Upper lobe of left lung (tissue), 6 donors: ENCODE measurements around the gene SPATA6. TPM values are rescaled to one million over a fixed set of nuclear protein-coding genes. Genes with fewer than 3 reads are reported as not detected.

Source experiments
- ATAC-seq, 2 donors: fragments of 200-7000 bp; cut with Tn5 transposase; one replicate each; pipeline ENCODE4 v1.9.1; 2022; ENCODE audit warnings: mild to moderate bottlenecking in 2 of 2, moderate library complexity in 2 of 2; ENCODE audit not compliant: low FRiP score in 2 of 2
- DNase-seq, 2 donors: peaks; one replicate each; pipeline ENCODE4 v3.0.0-alpha.2; 2019 to 2020
- H3K27ac ChIP-seq, 4 donors: fragments of 200-600 bp; sonication (generic); one replicate each; pipeline ENCODE4 v1.5.1; 2016 to 2019
- H3K27me3 ChIP-seq, 4 donors: fragments of 200-600 bp; sonication (generic); one replicate each; pipeline ENCODE4 v1.5.1; 2017 to 2019
- H3K36me3 ChIP-seq, 4 donors: fragments of 200-600 bp; sonication (generic); one replicate each; pipeline ENCODE4 v1.5.1; 2016 to 2019
- H3K4me1 ChIP-seq, 4 donors: fragments of 200-600 bp; sonication (generic); one replicate each; pipeline ENCODE4 v1.5.1; 2018 to 2019
- H3K4me3 ChIP-seq, 4 donors: fragments of 200-600 bp; sonication (generic); one replicate each; pipeline ENCODE4 v1.5.1; 2017 to 2019; ENCODE audit warnings: mild to moderate bottlenecking in 2 of 4, moderate library complexity in 1 of 4
- H3K9me3 ChIP-seq, 4 donors: fragments of 200-600 bp; sonication (generic); one replicate each; pipeline ENCODE4 v1.5.1; 2018 to 2019
- EP300 ChIP-seq, 4 donors: sonication (generic); formaldehyde crosslinking; IDR thresholded peaks; one replicate each; pipeline ENCODE4 v1.5.1; 2017; ENCODE audit warnings: antibody characterized with exemption in 4 of 4, control low read depth in 2 of 4
- POLR2A ChIP-seq, 4 donors: fragments of 450-650 bp; IDR thresholded peaks; one replicate each; pipeline ENCODE4 v1.5.1; 2016 to 2017; ENCODE audit warnings: antibody characterized with exemption in 4 of 4, mild to moderate bottlenecking in 2 of 4
- POLR2AphosphoS5 ChIP-seq, 2 donors: sonication (generic); formaldehyde crosslinking; IDR thresholded peaks; one replicate each; pipeline ENCODE4 v1.5.1; 2017; ENCODE audit warnings: antibody characterized with exemption in 2 of 2
- WGBS, 2 donors: methylation state at CpG; one replicate each; pipeline ENCODE4 v1.1.5; 2017 to 2018; 5-methylcytosine and 5-hydroxymethylcytosine counted together
- total RNA-seq, 6 donors: library from RNA; depleted of rRNA in 4 of 6; stranded (reverse); fragments of >200 nt in 4 of 6; gene quantifications; one replicate each; pipeline versions ENCODE4 v1.1.0 to v1.2.1, GENCODE V29; 2016 to 2021
- TF ChIP-seq, protein P1 (sequence below), 6 experiments: fragments of 450-650 bp in 4 of 6; fragments of 200-600 bp in 2 of 6; sonication (generic) in 2 of 6; IDR thresholded peaks; one replicate each; pipeline ENCODE4 v1.5.1; 2016 to 2019; ENCODE audit warnings: antibody characterized with exemption in 6 of 6
- donor health status: DM: no; HTN: no; CAD: no; lungs with moderate emphysema.
- donor health status: DM: no; HTN: yes; CAD: no; lungs with severe emphysema.

SPATA6 gene
- total RNA-seq, 6 donors from 2014 or later, result 9.4 to 31.6 (median 21.0) TPM

DNA sequence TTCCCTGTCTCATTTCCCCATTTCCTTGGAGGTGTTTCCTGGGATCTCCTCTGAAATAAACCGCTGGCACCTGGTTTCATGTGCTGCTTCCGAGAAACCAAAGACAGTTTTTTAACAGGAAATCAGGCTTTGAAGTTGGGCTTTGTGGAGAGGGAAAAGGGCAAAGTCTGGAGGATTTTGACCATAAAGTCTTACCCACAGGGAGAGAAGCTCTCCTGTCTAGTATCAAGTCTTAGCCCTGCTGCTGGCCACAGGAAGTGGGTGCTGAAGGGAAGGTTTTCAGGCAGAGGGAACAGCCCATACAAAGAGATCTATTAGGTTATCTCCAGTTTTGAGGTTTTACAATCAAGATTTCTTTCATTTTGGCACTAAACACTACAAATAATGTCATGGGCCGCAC lies 220.2 kb downstream of the SPATA6 start:
- no peak for DNase-seq
- H3K4me3 ChIP-seq, result no peak overlapping the region
- peaks cover 0 to 4% (median 2%) of the 10 kb centered on the region in 4 donors for H3K4me1 ChIP-seq
- TF ChIP-seq EP300 (IDR thresholded peaks at IDR 0.05) (no peak), POLR2A (IDR thresholded peaks at IDR 0.05) (no peak), POLR2AphosphoS5 (IDR thresholded peaks at IDR 0.05) (no peak)
- TF ChIP-seq, protein P1, sequence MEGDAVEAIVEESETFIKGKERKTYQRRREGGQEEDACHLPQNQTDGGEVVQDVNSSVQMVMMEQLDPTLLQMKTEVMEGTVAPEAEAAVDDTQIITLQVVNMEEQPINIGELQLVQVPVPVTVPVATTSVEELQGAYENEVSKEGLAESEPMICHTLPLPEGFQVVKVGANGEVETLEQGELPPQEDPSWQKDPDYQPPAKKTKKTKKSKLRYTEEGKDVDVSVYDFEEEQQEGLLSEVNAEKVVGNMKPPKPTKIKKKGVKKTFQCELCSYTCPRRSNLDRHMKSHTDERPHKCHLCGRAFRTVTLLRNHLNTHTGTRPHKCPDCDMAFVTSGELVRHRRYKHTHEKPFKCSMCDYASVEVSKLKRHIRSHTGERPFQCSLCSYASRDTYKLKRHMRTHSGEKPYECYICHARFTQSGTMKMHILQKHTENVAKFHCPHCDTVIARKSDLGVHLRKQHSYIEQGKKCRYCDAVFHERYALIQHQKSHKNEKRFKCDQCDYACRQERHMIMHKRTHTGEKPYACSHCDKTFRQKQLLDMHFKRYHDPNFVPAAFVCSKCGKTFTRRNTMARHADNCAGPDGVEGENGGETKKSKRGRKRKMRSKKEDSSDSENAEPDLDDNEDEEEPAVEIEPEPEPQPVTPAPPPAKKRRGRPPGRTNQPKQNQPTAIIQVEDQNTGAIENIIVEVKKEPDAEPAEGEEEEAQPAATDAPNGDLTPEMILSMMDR (IDR thresholded peaks at IDR 0.05), result no peak
- WGBS, 2 donors, result 84 to 88% methylated on average over 3 of the region's 3 CpGs
- H3K27ac ChIP-seq, result no peak overlapping the region
- H3K36me3 ChIP-seq, result no peaks in the 10 kb centered on the region
- ATAC-seq, result no peak
- H3K9me3 ChIP-seq, result no peaks in the 10 kb centered on the region
- no peaks in the 10 kb centered on the region for H3K27me3 ChIP-seq

DNA sequence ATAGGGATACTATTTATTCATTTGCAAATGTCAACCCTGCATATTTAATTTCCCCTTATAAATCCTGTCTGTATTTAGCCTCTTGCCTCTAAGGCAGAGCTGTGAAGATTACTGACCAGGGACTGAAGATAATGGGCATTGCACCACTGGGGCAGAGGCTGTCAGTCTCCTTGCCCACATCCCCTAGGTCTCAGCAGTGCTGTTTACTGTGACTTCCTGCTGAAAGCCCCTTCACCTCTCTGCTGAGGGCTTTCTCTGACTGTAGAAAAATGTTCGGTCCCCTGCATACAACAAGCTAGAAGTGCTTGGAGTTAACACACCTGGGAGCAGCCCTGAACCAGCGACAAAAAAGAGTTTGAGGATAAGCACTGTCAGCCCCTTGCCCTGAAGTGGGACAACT lies 220.7 kb downstream of the SPATA6 start:
- no peaks in the 10 kb centered on the region for H3K36me3 ChIP-seq
- H3K4me1 ChIP-seq, result peaks cover 4 to 9% (median 7%) of the 10 kb centered on the region in 4 donors
- no peak for DNase-seq
- no peak for ATAC-seq
- no peak overlapping the region for H3K4me3 ChIP-seq
- TF ChIP-seq POLR2A (IDR thresholded peaks at IDR 0.05), result no peak
- TF ChIP-seq EP300 (IDR thresholded peaks at IDR 0.05), result no peak
- TF ChIP-seq, protein P1 (IDR thresholded peaks at IDR 0.05), result no peak
- no peak for TF ChIP-seq POLR2AphosphoS5 (IDR thresholded peaks at IDR 0.05)
- no peaks in the 10 kb centered on the region for H3K27me3 ChIP-seq
- WGBS, 2 donors, result 60 to 76% methylated on average over 1 to 2 of the region's 2 CpGs
- H3K27ac ChIP-seq, result no peak overlapping the region
- no peaks in the 10 kb centered on the region for H3K9me3 ChIP-seq

DNA sequence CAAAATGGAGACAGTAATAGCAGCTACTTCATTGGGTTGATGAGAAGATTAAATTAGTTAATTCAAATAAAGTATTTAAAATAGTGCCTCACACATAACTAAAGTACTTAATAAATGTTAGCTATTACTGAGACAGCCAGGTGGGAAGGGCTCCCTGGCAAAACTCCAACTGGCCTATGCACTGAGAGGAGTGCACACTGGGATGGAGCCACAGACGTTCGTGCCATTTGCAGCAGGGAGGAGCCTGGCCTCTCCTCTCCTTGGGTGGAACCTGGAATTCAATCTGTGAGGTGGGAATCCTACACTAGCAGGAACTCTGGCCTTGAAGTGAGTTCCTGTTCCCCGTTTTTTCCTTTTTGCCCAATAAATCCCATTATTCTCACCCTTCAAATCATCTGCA lies 221.4 kb downstream of the SPATA6 start:
- 52 to 58% methylated on average over 3 of the region's 3 CpGs for WGBS, 2 donors
- no peak for TF ChIP-seq EP300 (IDR thresholded peaks at IDR 0.05)
- TF ChIP-seq, protein P1 (IDR thresholded peaks at IDR 0.05), result no peak
- TF ChIP-seq POLR2A (IDR thresholded peaks at IDR 0.05), result no peak
- Histone ChIP-seq H3K27me3 (no peaks in the 10 kb centered on the region), H3K36me3 (no peaks in the 10 kb centered on the region), H3K27ac (no peak overlapping the region), H3K4me3 (no peak overlapping the region), H3K9me3 (no peaks in the 10 kb centered on the region), H3K4me1 (peaks cover 10 to 17% (median 11%) of the 10 kb centered on the region in 4 donors)
- DNase-seq (no peak), ATAC-seq (no peak)

DNA sequence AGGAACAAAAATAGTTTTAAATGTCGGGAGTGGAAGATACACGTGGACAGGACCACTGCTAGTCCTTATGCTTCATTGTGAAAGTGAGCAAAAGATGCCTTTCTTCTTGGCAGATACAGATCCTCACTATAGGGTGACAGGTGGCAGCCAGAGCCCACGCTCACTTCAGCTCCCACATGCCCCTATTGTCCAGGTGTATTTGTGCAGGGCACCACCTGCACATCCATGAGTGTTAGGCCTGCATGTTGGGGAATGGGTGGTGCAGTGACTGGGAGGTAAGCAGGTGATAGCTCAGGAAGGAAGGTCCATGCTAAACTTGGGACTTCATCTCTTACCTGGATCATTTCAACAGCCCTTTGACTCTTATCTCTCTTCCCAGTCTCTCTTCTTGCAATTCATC lies 222.1 kb downstream of the SPATA6 start:
- ATAC-seq (no peak), DNase-seq (no peak)
- peaks cover 11 to 19% (median 16%) of the 10 kb centered on the region in 4 donors for H3K4me1 ChIP-seq
- H3K27ac ChIP-seq, result no peak overlapping the region
- H3K36me3 ChIP-seq, result no peaks in the 10 kb centered on the region
- H3K4me3 ChIP-seq, result no peak overlapping the region
- WGBS, 2 donors, result 91 to 94% methylated on average over 3 of the region's 3 CpGs
- TF ChIP-seq POLR2A (IDR thresholded peaks at IDR 0.05) (no peak), POLR2AphosphoS5 (IDR thresholded peaks at IDR 0.05) (no peak), EP300 (IDR thresholded peaks at IDR 0.05) (no peak)
- TF ChIP-seq, protein P1 (IDR thresholded peaks at IDR 0.05), result no peak
- no peaks in the 10 kb centered on the region for H3K9me3 ChIP-seq
- no peaks in the 10 kb centered on the region for H3K27me3 ChIP-seq

DNA sequence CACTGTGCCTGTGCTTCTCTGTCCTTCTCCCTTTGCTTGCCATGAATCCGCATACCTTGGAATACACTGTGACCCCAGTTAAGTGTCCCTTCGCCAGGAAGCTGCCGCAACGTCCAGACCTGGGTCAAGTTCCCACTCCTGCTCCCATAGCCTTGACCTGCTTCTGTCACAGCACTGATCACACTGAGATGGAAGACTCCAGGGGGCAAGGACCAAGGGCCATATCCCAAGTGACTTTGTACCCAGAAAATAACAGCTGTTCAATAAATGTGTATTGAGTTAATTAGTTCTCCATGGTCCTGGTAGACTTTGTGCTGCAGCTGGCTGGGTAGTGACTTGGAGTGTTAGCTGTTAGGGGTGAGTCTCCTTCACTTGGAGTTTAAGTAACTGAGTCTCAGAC lies 223.6 kb downstream of the SPATA6 start:
- DNase-seq, result no peak
- H3K9me3 ChIP-seq, result no peaks in the 10 kb centered on the region
- H3K27ac ChIP-seq, result no peak overlapping the region
- peaks cover 14 to 19% (median 16%) of the 10 kb centered on the region in 4 donors for H3K4me1 ChIP-seq
- H3K27me3 ChIP-seq, result no peaks in the 10 kb centered on the region
- no peak for TF ChIP-seq EP300 (IDR thresholded peaks at IDR 0.05)
- TF ChIP-seq POLR2AphosphoS5 (IDR thresholded peaks at IDR 0.05), result no peak
- TF ChIP-seq POLR2A (IDR thresholded peaks at IDR 0.05), result no peak
- TF ChIP-seq, protein P1 (IDR thresholded peaks at IDR 0.05), result no peak
- no peak for ATAC-seq
- no peaks in the 10 kb centered on the region for H3K36me3 ChIP-seq
- WGBS, 2 donors, result 83 to 90% methylated on average over 4 of the region's 4 CpGs
- H3K4me3 ChIP-seq, result no peak overlapping the region
